ENCODE measurements around the gene RERE.

DNA sequence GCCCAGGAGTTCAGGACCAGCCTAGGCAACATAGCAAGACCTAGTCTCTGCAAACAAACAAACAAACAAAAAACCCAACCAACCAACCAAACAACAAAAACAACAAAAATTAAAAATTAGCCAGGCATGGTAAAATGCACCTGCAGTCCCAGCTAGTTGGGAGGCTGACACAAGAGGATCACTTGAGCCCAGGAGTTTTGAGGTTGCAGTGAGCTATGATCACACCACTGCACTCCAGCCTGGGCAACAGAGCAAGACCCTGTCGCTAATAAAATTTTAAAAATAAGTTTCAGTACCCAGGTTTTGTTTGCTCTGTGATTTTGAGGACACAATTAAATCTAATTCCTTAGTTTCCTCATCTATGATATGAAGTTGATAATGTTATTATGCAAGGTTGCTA lies 298.3 kb downstream of the RERE start:
- TF ChIP-seq, protein P1, sequence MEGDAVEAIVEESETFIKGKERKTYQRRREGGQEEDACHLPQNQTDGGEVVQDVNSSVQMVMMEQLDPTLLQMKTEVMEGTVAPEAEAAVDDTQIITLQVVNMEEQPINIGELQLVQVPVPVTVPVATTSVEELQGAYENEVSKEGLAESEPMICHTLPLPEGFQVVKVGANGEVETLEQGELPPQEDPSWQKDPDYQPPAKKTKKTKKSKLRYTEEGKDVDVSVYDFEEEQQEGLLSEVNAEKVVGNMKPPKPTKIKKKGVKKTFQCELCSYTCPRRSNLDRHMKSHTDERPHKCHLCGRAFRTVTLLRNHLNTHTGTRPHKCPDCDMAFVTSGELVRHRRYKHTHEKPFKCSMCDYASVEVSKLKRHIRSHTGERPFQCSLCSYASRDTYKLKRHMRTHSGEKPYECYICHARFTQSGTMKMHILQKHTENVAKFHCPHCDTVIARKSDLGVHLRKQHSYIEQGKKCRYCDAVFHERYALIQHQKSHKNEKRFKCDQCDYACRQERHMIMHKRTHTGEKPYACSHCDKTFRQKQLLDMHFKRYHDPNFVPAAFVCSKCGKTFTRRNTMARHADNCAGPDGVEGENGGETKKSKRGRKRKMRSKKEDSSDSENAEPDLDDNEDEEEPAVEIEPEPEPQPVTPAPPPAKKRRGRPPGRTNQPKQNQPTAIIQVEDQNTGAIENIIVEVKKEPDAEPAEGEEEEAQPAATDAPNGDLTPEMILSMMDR (conservative IDR thresholded peaks at IDR 0.05 in 1 of 2, IDR thresholded peaks at IDR 0.05 in 1 of 2; ENCODE audit: extremely low read depth in 1 of 2, insufficient read depth in 1 of 2, low read depth in 1 of 2, low read length in 2 of 2): no peak
- TF ChIP-seq EZH2 (IDR thresholded peaks at IDR 0.05; ENCODE audit: borderline replicate concordance, low read length): no peak
